ENCODE measurements around the gene RAD51B. TPM values are rescaled to one million over a fixed set of nuclear protein-coding genes. Genes with fewer than 3 reads are reported as not detected.
"Not testable (repeated sequence)": the region's sequence is repeated elsewhere in the genome, so short reads cannot be mapped to it uniquely, and the experiment has no call there.

RAD51B gene
- total RNA-seq, 1 experiment from 2014 or later = 8.5 TPM

- ATAC-seq (no peak), DNase-seq (ENCODE audit: low read depth, low spot score) (no peak)
- in situ Hi-C loops (cut with HindIII; ENCODE audit: low pct_unique_long_range_greater_than_20kb, low sequenced_read_pairs) = no loop called here
- H3K27ac ChIP-seq (ENCODE audit: low read length) = no peak overlapping the region
- CTCF ChIA-PET = no interaction called here
- no peaks in the 10 kb centered on the region for H3K9me3 ChIP-seq (ENCODE audit: control insufficient read depth, insufficient read depth, low read depth, low read length)
- no peaks in the 10 kb centered on the region for H3K36me3 ChIP-seq (ENCODE audit: control insufficient read depth, insufficient read depth, low read length)
- H3K4me1 ChIP-seq (ENCODE audit: control insufficient read depth, insufficient read depth, low read length) = no peaks in the 10 kb centered on the region
- intact Hi-C loops (cut with micrococcal nuclease; ENCODE audit: unreplicated experiment) = no loop called here
- POLR2A ChIA-PET = no interaction called here
- no peak for TF ChIP-seq CTCF (IDR thresholded peaks at IDR 0.05)
- TF ChIP-seq REST (IDR thresholded peaks at IDR 0.05; ENCODE audit: insufficient read depth in 1 of 2, low read depth in 2 of 2, low read length in 1 of 2) = no peak
- no peak for TF ChIP-seq SIN3A (IDR thresholded peaks at IDR 0.05; ENCODE audit: borderline replicate concordance, insufficient read depth, low read depth, low read length)
- no peak for TF ChIP-seq TCF7L2 (IDR thresholded peaks at IDR 0.05; ENCODE audit: low read depth, low read length)
- TF ChIP-seq POLR2AphosphoS5 (IDR thresholded peaks at IDR 0.05; ENCODE audit: low read depth, low read length) = no peak
- BruUV-seq (replicated peaks) = no TSS peak
- H3K27me3 ChIP-seq (ENCODE audit: control insufficient read depth, insufficient read depth, low read length) = no peaks in the 10 kb centered on the region
- H3K4me3 ChIP-seq (ENCODE audit: low read depth in 2 of 2, low read length in 2 of 2) = no peak overlapping the region
Measured at GRCh38 chr14:68427550-68427890, 607.9 kb downstream of the RAD51B start.

- H3K27me3 ChIP-seq (ENCODE audit: control insufficient read depth, insufficient read depth, low read length); H3K36me3 ChIP-seq (ENCODE audit: control insufficient read depth, insufficient read depth, low read length); H3K4me3 ChIP-seq (ENCODE audit: low read depth in 2 of 2, low read length in 2 of 2); intact Hi-C loops (cut with micrococcal nuclease; ENCODE audit: unreplicated experiment); H3K27ac ChIP-seq (ENCODE audit: low read length); CTCF ChIA-PET; POLR2A ChIA-PET; BruUV-seq (replicated peaks); H3K9me3 ChIP-seq (ENCODE audit: control insufficient read depth, insufficient read depth, low read depth, low read length); in situ Hi-C loops (cut with HindIII; ENCODE audit: low pct_unique_long_range_greater_than_20kb, low sequenced_read_pairs); H3K4me1 ChIP-seq (ENCODE audit: control insufficient read depth, insufficient read depth, low read length); ATAC-seq; DNase-seq (ENCODE audit: low read depth, low spot score): not testable (repeated sequence)
Measured at GRCh38 chr14:68428900-68429299, 609.3 kb downstream of the RAD51B start.

GRCh38 chr14:68434173-68434572 lies 614.6 kb downstream of the RAD51B start:
- POLR2A ChIA-PET; H3K27ac ChIP-seq (ENCODE audit: low read length); H3K36me3 ChIP-seq (ENCODE audit: control insufficient read depth, insufficient read depth, low read length); H3K4me1 ChIP-seq (ENCODE audit: control insufficient read depth, insufficient read depth, low read length); H3K9me3 ChIP-seq (ENCODE audit: control insufficient read depth, insufficient read depth, low read depth, low read length); BruUV-seq (replicated peaks); CTCF ChIA-PET; H3K27me3 ChIP-seq (ENCODE audit: control insufficient read depth, insufficient read depth, low read length); intact Hi-C loops (cut with micrococcal nuclease; ENCODE audit: unreplicated experiment); DNase-seq (ENCODE audit: low read depth, low spot score); ATAC-seq; H3K4me3 ChIP-seq (ENCODE audit: low read depth in 2 of 2, low read length in 2 of 2); in situ Hi-C loops (cut with HindIII; ENCODE audit: low pct_unique_long_range_greater_than_20kb, low sequenced_read_pairs): not testable (repeated sequence)

GRCh38 chr14:68435631-68436030 lies 616.1 kb downstream of the RAD51B start:
- in situ Hi-C loops (cut with HindIII; ENCODE audit: low pct_unique_long_range_greater_than_20kb, low sequenced_read_pairs); DNase-seq (ENCODE audit: low read depth, low spot score); H3K27ac ChIP-seq (ENCODE audit: low read length); POLR2A ChIA-PET; H3K4me3 ChIP-seq (ENCODE audit: low read depth in 2 of 2, low read length in 2 of 2); intact Hi-C loops (cut with micrococcal nuclease; ENCODE audit: unreplicated experiment); ATAC-seq; H3K9me3 ChIP-seq (ENCODE audit: control insufficient read depth, insufficient read depth, low read depth, low read length); H3K36me3 ChIP-seq (ENCODE audit: control insufficient read depth, insufficient read depth, low read length); H3K27me3 ChIP-seq (ENCODE audit: control insufficient read depth, insufficient read depth, low read length); BruUV-seq (replicated peaks); CTCF ChIA-PET; H3K4me1 ChIP-seq (ENCODE audit: control insufficient read depth, insufficient read depth, low read length): not testable (repeated sequence)
